GM20000 (cell line): Measurements from ENCODE around the gene MRPS23.

ENCODE experiments used
- DNase-seq: peaks from one replicate; pipeline ENCODE4 v3.0.0; 2012; ENCODE audit warnings: low spot score
- CTCF ChIP-seq: IDR thresholded peaks from 2 replicates; pipeline ENCODE4 v1.5.1; 2012; ENCODE audit warnings: mild to moderate bottlenecking, control low read depth; ENCODE audit errors: extremely low read depth, missing control alignments

The MRPS23 gene

GRCh38 chr17:57849874-57850754 lies at the start of gene MRPS23:
Gene MRPS23, minus strand, starts transcription at chr17:57850044. Its CDS starts 34 bp downstream, at chr17:57850010.
- peak; percentile 96 for DNase-seq
- no peak for TF ChIP-seq CTCF

- TF ChIP-seq CTCF = no peak
- DNase-seq = no peak
These were observed 49.5 kb upstream of the MRPS23 start for GRCh38 chr17:57899391-57899790.

GRCh38 chr17:57898487-57899311 lies 48.9 kb upstream of the MRPS23 start:
- TF ChIP-seq CTCF = no peak
- no peak for DNase-seq

GRCh38 chr17:57895382-57896060 lies 45.7 kb upstream of the MRPS23 start:
- TF ChIP-seq CTCF = no peak
- no peak for DNase-seq

GRCh38 chr17:57894848-57895247 lies 45.0 kb upstream of the MRPS23 start:
- DNase-seq = no peak
- TF ChIP-seq CTCF = no peak

- no peak for TF ChIP-seq CTCF
- DNase-seq = no peak
These were observed 43.2 kb upstream of the MRPS23 start for GRCh38 chr17:57892820-57893595.
